Suprapubic skin (tissue), 4 donors: ENCODE results near the gene LDB2. TPM values are rescaled to one million over a fixed set of nuclear protein-coding genes. Genes with fewer than 3 reads are reported as not detected.
"Not testable (repeated sequence)": the region's sequence is repeated elsewhere in the genome, so short reads cannot be mapped to it uniquely, and the experiment has no call there.

Experiments
- DNase-seq, 2 donors: peaks; one replicate each; pipeline ENCODE4 v3.0.0-alpha.2; 2019; ENCODE audit warnings: low spot score in 2 of 2
- H3K27ac ChIP-seq: fragments of 200-600 bp; sonication (generic); one replicate; pipeline ENCODE4 v1.5.1; 2019
- H3K27me3 ChIP-seq: fragments of 200-600 bp; sonication (generic); one replicate; pipeline ENCODE4 v1.5.1; 2019
- H3K36me3 ChIP-seq: fragments of 200-600 bp; sonication (generic); one replicate; pipeline ENCODE4 v1.5.1; 2019
- H3K4me1 ChIP-seq: fragments of 200-600 bp; sonication (generic); one replicate; pipeline ENCODE4 v1.5.1; 2019
- H3K4me3 ChIP-seq: fragments of 200-600 bp; sonication (generic); one replicate; pipeline ENCODE4 v1.5.1; 2019; ENCODE audit warnings: mild to moderate bottlenecking
- H3K9me3 ChIP-seq: fragments of 200-600 bp; sonication (generic); one replicate; pipeline ENCODE4 v1.5.1; 2019
- CTCF ChIP-seq, 2 donors: fragments of 200-600 bp in 1 of 2; fragments of 450-650 bp in 1 of 2; sonication (generic) in 1 of 2; IDR thresholded peaks; one replicate each; pipeline ENCODE4 v1.5.1; 2016 to 2019; ENCODE audit warnings: antibody characterized with exemption in 2 of 2, mild to moderate bottlenecking in 1 of 2, moderate library complexity in 1 of 2
- EP300 ChIP-seq: sonication (generic); formaldehyde crosslinking; IDR thresholded peaks from one replicate; pipeline ENCODE4 v1.6.1; 2017; ENCODE audit warnings: antibody characterized with exemption
- POLR2A ChIP-seq, 2 donors: fragments of 450-650 bp; IDR thresholded peaks; one replicate each; pipeline ENCODE4 v1.6.1; 2017; ENCODE audit warnings: antibody characterized with exemption in 2 of 2, mild to moderate bottlenecking in 2 of 2, moderate library complexity in 2 of 2
- POLR2AphosphoS5 ChIP-seq, 3 donors: sonication (generic); formaldehyde crosslinking; IDR thresholded peaks; one replicate each; pipeline ENCODE4 v1.6.1; 2017; ENCODE audit warnings: antibody characterized with exemption in 3 of 3
- WGBS: methylation state at CpG from one replicate; pipeline ENCODE4 v1.1.5; 2018; 5-methylcytosine and 5-hydroxymethylcytosine counted together
- total RNA-seq, 4 donors: library from RNA; depleted of rRNA; stranded (reverse); fragments of >200 nt; gene quantifications; one replicate each; pipeline ENCODE4 v1.1.0, GENCODE V29; 2016

The LDB2 gene
- total RNA-seq, 4 donors from 2014 or later: 4.7 to 17.7 (median 9.9) TPM

- H3K27me3 ChIP-seq: no peaks in the 10 kb centered on the region
- no peaks in the 10 kb centered on the region for H3K36me3 ChIP-seq
- no peak overlapping the region for H3K27ac ChIP-seq
- WGBS: 50% methylated on average over 4 of the region's 4 CpGs
- no peak for TF ChIP-seq POLR2A (IDR thresholded peaks at IDR 0.05)
- no peak for TF ChIP-seq EP300
- TF ChIP-seq POLR2AphosphoS5 (IDR thresholded peaks at IDR 0.05): no peak
- no peak for TF ChIP-seq CTCF (IDR thresholded peaks at IDR 0.05)
- no peaks in the 10 kb centered on the region for H3K9me3 ChIP-seq
- no peak for DNase-seq
- peaks cover 12% of the 10 kb centered on the region for H3K4me1 ChIP-seq
- no peak overlapping the region for H3K4me3 ChIP-seq
Measured at GRCh38 chr4:16573206-16573605, 325.2 kb downstream of the LDB2 start.

GRCh38 chr4:16572631-16573030 is 325.8 kb downstream of the LDB2 start:
- no peaks in the 10 kb centered on the region for H3K36me3 ChIP-seq

GRCh38 chr4:16572161-16572560 is 326.3 kb downstream of the LDB2 start:
- Histone ChIP-seq H3K4me3 (no peak overlapping the region), H3K4me1 (peaks cover 12% of the 10 kb centered on the region), H3K9me3 (no peaks in the 10 kb centered on the region), H3K36me3 (no peaks in the 10 kb centered on the region), H3K27me3 (no peaks in the 10 kb centered on the region), H3K27ac (no peak overlapping the region)
- no peak for DNase-seq
- TF ChIP-seq CTCF (IDR thresholded peaks at IDR 0.05): no peak
- no peak for TF ChIP-seq POLR2AphosphoS5 (IDR thresholded peaks at IDR 0.05)
- no peak for TF ChIP-seq POLR2A (IDR thresholded peaks at IDR 0.05)
- no peak for TF ChIP-seq EP300
- WGBS: 93% methylated on average over 3 of the region's 3 CpGs

More at GRCh38 chr4:16572631-16573030, 325.8 kb downstream of the LDB2 start:
- 78% methylated on average over 4 of the region's 4 CpGs for WGBS
- H3K27ac ChIP-seq: no peak overlapping the region
- no peak overlapping the region for H3K4me3 ChIP-seq
- no peak for DNase-seq
- no peaks in the 10 kb centered on the region for H3K9me3 ChIP-seq
- no peaks in the 10 kb centered on the region for H3K27me3 ChIP-seq
- H3K4me1 ChIP-seq: peaks cover 12% of the 10 kb centered on the region
- TF ChIP-seq CTCF (IDR thresholded peaks at IDR 0.05) (no peak), POLR2AphosphoS5 (IDR thresholded peaks at IDR 0.05) (no peak), EP300 (no peak), POLR2A (IDR thresholded peaks at IDR 0.05) (no peak)

- TF ChIP-seq POLR2AphosphoS5 (IDR thresholded peaks at IDR 0.05): no peak
- H3K4me3 ChIP-seq: no peak overlapping the region
- no peak for DNase-seq
- 89% methylated on average over 2 of the region's 2 CpGs for WGBS
- H3K36me3 ChIP-seq: no peaks in the 10 kb centered on the region
- no peaks in the 10 kb centered on the region for H3K27me3 ChIP-seq
- H3K27ac ChIP-seq: no peak overlapping the region
- H3K4me1 ChIP-seq: peaks cover 10% of the 10 kb centered on the region
- no peaks in the 10 kb centered on the region for H3K9me3 ChIP-seq
Measured at GRCh38 chr4:16569790-16570189, 328.7 kb downstream of the LDB2 start.

- DNase-seq, H3K27me3 ChIP-seq, H3K4me1 ChIP-seq, H3K4me3 ChIP-seq, H3K36me3 ChIP-seq, H3K27ac ChIP-seq, H3K9me3 ChIP-seq: not testable (repeated sequence)
- 91% methylated on average over 14 of the region's 14 CpGs for WGBS
Measured at GRCh38 chr4:16557316-16557715, 341.1 kb downstream of the LDB2 start.

GRCh38 chr4:16555156-16555555 is 343.3 kb downstream of the LDB2 start:
- no peak for DNase-seq
- Histone ChIP-seq H3K27ac (no peak overlapping the region), H3K4me3 (no peak overlapping the region), H3K9me3 (no peaks in the 10 kb centered on the region), H3K27me3 (no peaks in the 10 kb centered on the region), H3K36me3 (no peaks in the 10 kb centered on the region), H3K4me1 (no peaks in the 10 kb centered on the region)
- no peak for TF ChIP-seq POLR2AphosphoS5 (IDR thresholded peaks at IDR 0.05)
- 82% methylated on average over 4 of the region's 4 CpGs for WGBS

GRCh38 chr4:16550531-16550930 is 347.9 kb downstream of the LDB2 start:
- TF ChIP-seq POLR2A (IDR thresholded peaks at IDR 0.05) (no peak), POLR2AphosphoS5 (IDR thresholded peaks at IDR 0.05) (no peak), EP300 (no peak), CTCF (IDR thresholded peaks at IDR 0.05) (no peak)
- 46% methylated on average over 2 of the region's 2 CpGs for WGBS
- no peaks in the 10 kb centered on the region for H3K9me3 ChIP-seq

More at GRCh38 chr4:16550531-16550930, 347.9 kb downstream of the LDB2 start:
- Histone ChIP-seq H3K4me1 (no peaks in the 10 kb centered on the region), H3K27me3 (no peaks in the 10 kb centered on the region), H3K36me3 (no peaks in the 10 kb centered on the region), H3K27ac (no peak overlapping the region), H3K4me3 (no peak overlapping the region)
- no peak for DNase-seq
